NCI-H2227 (cell line): ENCODE results near the gene PRRG4.
"Not testable (repeated sequence)": the region's sequence is repeated elsewhere in the genome, so short reads cannot be mapped to it uniquely, and the experiment has no call there.

Experiments used
- DNase-seq: peaks from one replicate; lab custom pipeline; 2025; ENCODE audit not compliant: unreplicated experiment; lab: John Stamatoyannopoulos, UW

PRRG4 gene

GRCh38 chr11:32884770-32885384 is 55.1 kb downstream of the PRRG4 start:
- no peak for DNase-seq

DNA sequence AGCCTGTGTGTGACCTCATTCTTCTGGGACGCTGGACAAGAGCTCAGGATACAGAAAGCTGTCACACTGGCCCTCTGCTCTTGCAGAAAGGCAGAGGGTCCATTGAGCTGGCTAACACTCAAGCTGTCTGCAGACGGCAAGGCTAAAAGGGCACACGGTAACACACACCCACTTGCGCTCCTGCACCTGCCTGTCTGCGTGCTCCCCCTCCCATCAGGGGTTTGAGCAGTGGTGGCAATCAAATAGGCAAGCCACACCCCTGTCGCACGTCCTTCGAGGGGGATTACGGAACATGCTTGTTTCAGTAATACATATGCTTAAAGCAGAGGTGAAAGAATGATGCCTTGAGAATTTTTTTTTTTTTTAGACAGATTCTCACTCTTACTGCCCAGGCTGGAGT is 55.8 kb downstream of the PRRG4 start:
- DNase-seq = no peak

GRCh38 chr11:32886180-32886579 is 56.5 kb downstream of the PRRG4 start:
- no peak for DNase-seq

DNA sequence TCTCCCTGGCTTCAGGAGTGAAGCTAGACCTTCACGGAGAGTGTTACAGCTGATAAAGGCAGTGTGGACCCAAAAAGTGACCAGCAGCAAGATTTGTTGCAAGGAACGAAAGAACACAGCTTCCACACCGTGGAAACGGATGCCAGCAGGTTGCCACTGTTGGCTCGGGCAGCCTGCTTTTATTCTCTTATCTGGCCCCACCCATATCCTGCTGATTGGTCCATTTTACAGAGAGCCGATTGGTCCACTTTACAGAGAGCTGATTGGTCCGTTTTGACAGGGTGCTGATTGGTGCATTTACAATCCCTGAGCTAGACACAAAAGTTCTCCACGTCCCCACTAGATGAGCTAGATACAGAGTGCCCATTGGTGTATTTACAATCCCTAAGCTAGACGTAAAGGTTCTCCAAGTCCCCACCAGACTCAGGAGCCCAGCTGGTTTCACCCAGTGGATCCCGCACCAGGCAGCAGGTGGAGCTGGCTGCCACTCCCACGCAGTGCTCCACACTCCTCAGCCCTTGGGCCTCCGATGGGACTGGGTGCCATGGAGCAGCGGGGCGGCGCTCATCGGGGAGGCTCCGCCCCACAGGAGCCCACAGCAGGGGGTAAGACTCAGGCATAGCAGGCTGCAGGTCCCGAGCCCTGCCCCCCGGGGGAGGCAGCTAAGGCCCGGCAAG is 58.1 kb downstream of the PRRG4 start:
- DNase-seq = not testable (repeated sequence)

DNA sequence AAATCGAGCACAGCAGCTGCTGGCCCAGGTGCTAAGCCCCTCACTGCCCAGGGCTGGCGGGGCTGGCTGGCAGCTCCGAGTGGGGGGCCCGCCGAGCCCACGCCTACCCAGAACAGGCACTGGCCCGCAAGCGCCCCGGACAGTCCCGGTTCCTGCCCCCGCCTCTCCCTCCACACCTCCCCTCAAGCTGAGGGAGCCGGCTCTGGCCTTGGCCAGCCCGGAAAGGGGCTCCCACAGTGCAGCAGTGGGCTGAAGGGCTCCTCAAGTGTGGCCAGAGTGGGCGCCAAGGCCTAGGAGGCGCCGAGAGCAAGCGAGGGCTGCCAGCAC is 58.6 kb downstream of the PRRG4 start:
- not testable (repeated sequence) for DNase-seq

DNA sequence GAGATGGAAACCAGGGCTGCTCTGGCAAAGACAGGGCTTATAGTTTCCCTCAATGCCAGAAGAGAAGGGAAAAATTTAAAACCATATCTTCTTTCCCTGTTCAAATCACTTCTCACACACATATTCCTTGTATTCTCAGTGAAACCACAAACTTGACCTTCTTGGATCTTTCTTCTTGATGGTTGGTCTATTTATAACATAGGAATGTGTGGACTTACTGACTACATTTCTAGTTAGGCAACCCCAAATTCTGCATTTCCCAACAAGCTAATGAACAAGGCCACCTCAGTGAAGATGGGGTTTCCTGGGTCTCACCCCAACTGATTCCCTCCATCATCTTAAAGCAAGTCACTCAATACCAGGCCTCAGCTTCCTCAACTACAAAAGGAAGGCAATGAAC is 59.1 kb downstream of the PRRG4 start:
- DNase-seq = no peak

DNA sequence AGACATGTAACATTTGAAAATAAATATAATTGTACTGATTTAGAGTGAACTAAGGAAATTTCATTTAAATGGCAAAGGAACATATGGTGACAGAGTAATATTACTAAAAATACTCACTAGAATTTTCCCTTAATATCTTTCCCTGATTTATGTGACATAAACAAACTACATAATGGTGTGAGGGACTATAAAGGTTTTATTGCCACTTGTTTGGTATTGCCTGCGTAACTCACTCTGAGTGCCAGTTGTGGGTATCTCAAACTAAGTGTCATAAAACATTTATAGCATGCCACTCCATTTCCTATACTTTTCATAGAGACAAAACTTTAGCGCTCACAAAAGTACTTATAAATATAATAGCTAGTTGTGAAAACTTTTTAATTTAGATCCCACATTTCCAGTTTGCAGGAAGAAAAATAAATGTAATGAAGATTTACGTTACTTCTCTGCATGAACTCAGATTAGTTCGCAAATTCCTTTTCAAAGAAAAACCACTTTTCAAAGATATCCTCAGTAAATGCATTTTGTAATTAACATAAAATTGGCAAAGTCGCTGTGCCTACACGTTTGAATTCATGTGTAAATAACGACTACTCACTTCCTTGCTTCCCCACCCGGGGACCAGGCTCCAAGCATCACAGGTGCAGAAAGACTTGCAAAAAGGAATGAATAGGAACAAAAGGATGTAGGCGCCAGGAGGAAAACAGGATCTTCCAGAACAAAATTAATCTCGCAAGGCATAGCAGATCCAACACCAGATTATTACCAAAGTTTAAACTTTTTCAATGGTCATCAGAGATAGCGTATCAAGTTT is 61.3 kb downstream of the PRRG4 start:
- no peak for DNase-seq

GRCh38 chr11:32891657-32892354 is 62.1 kb downstream of the PRRG4 start:
- peak; percentile 80 for DNase-seq

GRCh38 chr11:32892355-32893092 is 62.8 kb downstream of the PRRG4 start, which contains the start of gene QSER1:
Gene QSER1 (plus strand): TSS chr11:32892811. CDS start chr11:32893126, 315 bp downstream.
- DNase-seq = peak; percentile 83

- no peak for DNase-seq
These were observed 63.3 kb downstream of the PRRG4 start for GRCh38 chr11:32893093-32893342.

DNA sequence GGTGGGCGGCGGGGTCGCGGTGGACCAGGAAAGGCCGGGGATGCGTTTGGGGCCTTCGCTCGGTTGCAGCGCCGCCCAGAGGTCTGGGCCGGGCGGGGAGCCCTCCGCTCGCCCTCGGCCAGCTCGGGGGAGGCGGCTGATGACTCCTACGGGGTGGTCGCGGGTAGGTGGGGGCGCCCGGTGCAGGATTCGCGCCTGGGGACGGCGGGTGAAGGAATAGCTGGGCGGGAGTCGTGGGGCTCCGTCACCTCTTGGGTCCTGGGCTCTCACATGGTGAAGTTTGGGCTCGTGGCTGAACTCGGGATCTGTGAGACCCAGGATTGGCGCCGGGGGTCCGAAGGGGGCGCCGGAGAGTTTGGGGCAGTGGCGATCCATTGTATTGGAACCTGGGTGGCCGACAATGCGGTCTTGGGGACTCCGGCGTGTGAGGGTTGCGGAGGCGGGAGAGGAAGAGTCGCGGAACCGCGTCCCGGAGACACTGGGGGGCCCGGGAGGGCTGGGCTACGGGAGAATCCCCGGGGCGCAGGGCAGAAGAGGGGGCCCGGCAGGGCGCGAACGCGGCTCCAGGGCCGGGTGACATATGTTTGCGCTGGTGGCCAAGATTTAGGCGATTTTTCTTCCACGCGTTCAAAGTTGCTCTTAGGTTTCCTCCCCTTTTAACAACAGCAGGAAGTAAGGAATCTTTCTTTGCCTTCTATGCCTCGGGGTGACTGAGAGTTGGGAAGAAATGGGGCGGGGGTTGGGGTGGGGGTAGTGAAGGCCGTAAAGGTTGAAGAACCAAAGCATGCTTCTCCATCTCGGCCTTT is 63.8 kb downstream of the PRRG4 start:
- DNase-seq = peak; percentile 78

GRCh38 chr11:32894149-32894827 is 64.6 kb downstream of the PRRG4 start:
- DNase-seq = peak; percentile 74

DNA sequence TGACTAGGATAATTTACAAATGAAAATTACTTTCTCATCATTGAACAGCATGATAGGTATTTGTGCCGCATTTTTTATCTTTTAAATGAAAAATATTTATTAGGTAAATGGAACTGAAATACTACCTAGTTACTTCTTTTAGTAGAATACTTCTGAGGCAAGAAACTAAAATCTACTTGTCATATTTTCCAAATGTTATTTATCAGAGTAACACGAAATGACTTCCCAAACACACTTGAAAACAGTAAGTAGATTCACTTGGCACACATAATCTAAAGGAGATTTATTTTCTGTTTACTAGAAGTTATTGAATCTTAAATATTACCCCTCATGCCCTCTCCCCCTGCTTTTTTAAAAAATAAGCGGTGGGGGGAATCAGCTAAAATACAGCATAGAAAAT is 65.2 kb downstream of the PRRG4 start:
- no peak for DNase-seq

DNA sequence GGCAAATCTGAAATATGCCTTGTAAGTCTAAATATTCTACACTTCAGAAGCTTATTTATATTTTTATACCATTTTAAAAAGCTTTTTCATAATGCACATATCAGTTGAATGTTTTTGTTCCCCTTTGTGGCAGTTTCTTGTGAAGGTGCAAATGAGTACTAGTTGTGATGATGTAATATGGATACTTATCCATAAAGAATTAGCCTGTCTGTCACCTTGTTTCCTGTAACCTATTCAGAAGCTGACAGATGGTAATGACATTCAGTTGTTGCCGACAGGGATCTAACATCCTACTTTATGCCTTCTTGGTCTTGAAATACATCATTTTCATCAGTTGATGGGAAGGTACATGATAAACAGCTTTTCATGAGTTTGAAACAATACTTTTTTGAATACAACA is 65.7 kb downstream of the PRRG4 start:
- no peak for DNase-seq

GRCh38 chr11:32897103-32897502 is 67.4 kb downstream of the PRRG4 start:
- no peak for DNase-seq

DNA sequence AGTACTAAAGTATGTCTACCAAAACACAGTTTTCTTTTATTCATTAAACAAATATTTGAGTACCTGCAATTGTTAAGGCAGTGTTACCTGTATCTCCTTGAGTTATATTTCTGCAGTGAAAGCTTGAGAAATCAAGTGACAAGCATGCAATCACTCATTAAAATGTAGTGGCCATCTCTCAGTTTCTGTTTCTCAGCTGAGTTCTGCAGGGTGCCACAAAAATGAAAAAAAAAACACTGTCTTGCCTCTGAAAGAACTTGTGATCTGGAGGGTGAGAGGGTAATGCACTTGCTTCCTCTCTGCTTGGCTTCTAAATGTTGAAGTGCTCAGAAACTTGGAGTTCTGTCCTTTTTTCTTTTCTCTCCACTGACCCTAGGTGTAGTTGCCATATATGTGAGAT is 69.7 kb downstream of the PRRG4 start:
- DNase-seq = no peak

GRCh38 chr11:32902089-32902665 is 72.5 kb downstream of the PRRG4 start:
- no peak for DNase-seq

GRCh38 chr11:32905028-32905667 is 75.4 kb downstream of the PRRG4 start:
- DNase-seq = no peak
